Measurements from ENCODE around the gene TNFRSF1B.
A peak's percentile ranks its signal among the peaks of the same experiment; 100 is the strongest.

Gene TNFRSF1B

DNA sequence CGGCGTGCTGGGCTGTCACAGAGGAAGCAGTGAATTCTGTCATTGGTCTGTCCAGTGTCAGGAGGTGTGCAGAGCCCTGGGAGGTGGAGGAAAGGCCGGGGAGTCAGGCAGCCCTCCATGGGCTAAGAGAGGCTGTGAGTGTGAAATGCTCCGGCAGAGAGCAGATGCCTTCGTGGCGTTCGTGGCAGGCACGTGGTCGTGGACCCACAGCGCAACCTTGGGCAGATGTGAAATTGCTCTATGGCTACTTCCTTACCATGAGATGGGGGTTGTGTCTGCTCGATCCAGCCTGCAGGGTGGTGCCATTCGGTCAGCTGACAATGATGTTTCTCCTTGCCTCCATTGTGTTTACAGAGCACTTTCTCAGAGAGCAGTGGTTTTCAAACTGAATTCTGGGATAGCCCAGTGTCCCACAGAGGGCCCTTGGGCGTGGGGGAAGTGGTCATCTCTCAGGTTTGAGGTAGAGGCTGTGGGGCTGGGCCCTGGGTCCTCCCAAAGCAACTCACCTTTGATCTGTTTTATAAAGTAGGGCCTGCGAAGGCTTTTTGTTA, 27.9 kb downstream of the TNFRSF1B start:
- no peak for DNase-seq (ENCODE audit: low spot score)

DNA sequence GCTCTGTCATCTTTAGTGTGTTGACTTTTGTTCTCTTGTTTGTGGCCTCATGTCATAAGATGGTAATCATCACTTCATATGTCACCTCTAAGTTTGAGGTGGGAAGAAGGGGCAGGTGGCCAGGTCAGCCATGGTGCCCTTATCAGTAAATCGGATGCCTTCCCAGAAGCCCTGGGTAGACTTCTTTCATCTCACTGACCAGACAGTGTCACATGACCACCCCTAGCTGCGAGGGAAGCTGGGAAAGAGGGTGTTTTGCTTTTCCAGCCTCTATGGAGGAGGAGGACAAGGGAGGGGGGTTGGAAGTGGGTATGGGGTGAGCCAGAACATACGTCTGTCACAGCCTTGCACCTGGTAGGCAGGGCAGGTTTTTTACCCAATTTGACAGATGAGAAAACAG, 28.6 kb downstream of the TNFRSF1B start:
- DNase-seq (ENCODE audit: low spot score) = no peak

DNA sequence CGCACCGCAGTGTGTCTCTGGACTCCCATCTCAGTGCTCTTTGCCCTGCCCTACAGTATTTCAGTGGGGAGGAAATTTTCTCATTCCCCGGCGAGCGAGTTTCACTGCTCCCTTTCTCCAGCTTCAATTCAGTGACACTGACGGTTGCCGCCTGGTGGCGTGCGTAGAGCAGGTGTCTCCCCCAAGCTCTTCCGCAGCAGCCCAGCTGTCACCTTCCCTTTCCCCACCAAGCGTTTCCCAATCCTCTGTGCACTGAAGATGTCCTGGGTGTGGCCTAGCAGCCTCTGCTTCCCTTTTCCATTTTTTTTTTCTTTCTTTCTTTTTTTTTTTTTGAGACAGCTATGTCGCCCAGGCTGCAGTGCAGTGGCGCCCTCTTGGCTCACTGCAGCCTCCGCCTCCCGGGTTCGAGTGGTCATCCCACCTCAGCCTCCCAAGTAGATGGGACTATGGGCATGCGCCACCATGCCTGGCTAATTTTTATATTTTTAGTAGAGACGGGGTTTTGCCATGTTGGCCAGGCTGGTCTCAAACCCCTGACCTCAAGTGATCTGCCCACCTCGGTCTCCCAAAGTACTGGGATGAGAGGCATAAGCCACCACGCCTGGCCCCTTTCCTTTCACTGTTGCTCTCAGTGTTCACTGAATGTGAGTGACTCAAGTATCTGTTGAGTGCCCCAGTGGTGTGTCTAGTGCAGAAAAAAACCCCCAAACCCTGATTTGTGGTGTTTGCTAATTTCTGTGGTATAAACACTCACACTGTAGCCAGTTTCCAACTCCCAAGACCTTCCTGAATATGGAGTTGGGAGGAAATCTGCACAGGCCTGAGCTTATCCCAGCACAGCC, 30.1 kb downstream of the TNFRSF1B start:
- no peak for DNase-seq (ENCODE audit: low spot score)

DNA sequence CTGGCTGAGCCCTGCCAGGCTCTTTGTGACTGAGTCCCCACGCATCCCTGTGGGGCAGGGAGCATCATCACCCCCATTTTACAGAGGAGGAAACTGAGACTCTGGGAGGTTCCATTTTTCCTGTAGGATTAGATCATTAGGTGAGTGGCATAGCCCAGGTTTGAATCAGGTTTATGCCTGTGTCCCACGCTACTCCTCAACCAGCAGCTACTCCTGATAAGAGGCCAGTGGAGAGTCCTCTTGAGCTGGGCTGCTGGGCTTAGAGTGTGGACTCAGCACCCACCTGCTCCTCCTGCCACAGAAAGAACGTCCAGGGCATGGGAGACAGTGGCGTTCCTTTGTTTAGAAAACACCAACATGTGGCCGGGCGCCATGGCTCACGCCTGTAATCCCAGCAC, 30.7 kb downstream of the TNFRSF1B start:
- DNase-seq (ENCODE audit: low spot score) = no peak

DNA sequence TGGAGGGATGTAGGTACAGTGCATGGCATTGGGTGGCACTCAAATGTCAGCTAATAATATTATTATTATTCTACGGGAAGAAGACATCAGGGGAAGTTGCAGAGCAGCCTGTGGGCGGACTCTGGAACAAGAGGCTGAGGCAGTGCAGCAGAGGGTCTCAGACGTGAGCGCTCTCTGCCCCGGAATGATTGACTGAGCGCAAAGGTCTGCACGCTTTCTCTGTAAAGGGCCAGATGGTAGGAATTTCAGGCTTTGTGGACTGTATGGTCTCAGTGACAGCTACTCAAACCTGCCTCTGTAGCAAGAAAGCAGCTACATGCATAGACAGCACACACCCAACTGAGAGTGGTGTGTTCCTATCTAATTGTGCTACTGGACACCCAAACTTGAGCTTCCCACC, 33.4 kb downstream of the TNFRSF1B start:
- no peak for DNase-seq (ENCODE audit: low spot score)

DNA sequence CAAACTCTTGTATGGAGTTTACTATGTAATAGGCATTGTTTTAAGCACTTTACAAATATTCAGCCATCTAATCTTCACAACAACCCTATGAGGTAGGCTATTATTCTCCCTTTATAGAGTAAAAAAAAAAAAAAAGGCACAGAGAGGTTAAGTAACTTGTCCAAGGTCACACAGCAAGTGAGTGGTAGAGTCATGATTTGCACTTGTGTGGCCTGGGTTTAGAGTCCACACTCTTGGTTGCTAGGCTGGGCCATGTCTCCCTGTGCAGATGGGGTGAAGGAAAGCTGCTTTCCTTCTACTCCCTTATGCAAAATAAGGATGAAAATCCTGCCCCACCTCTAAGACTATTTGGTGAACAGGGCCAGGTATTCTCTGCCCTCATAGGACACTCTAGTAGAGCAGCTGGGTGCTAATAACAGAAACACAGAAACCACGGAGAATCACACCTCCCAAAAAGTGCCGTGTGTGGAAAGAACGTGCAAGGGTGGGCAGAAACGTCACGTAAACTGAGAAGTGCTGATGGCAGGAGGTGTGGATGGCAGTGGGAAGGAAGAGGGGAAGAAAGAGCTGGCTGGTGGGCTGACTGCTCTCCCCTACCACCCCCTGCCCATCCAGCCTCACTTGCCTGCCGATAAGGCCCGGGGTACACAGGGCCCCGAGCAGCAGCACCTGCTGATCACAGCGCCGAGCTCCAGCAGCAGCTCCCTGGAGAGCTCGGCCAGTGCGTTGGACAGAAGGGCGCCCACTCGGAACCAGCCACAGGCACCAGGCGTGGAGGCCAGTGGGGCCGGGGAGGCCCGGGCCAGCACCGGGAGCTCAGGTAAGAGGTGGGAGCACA, 34.8 kb downstream of the TNFRSF1B start:
- DNase-seq (ENCODE audit: low spot score) = no peak

DNA sequence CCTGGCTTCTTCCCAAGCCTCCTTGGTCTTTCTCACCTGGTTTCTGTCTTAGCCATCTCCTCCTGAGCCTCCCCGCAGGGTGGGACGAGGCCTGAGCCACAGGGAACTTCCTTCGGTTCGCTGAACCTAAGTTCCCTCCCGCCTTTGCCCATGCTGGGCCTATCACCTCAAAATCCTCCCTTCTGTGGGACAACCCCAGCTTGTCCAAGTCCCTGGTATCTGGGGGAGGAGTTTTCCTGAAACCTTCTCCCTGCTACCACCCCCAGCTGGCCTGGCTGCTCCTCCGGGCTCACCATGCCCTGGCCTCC, 35.4 kb downstream of the TNFRSF1B start:
- DNase-seq (ENCODE audit: low spot score) = no peak

DNA sequence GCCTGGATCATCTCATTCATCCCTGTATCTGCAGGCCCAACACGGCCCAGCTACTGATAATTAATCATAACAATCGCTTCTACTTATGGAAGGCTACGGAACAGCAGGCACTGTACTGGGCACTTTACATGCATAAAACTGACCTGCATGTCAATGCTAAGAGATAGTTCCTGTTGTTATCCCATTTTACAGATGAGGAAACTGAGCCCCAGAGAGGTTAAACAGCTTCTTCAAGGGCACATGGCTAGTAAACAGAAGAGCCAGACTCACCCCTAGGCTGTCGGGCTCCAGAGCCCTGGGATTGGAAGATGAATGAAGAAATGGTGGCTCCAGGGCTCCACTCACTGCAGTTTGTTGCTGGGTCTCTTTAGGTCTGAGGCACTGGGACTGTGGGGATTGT, 35.8 kb downstream of the TNFRSF1B start:
- no peak for DNase-seq (ENCODE audit: low spot score)

DNA sequence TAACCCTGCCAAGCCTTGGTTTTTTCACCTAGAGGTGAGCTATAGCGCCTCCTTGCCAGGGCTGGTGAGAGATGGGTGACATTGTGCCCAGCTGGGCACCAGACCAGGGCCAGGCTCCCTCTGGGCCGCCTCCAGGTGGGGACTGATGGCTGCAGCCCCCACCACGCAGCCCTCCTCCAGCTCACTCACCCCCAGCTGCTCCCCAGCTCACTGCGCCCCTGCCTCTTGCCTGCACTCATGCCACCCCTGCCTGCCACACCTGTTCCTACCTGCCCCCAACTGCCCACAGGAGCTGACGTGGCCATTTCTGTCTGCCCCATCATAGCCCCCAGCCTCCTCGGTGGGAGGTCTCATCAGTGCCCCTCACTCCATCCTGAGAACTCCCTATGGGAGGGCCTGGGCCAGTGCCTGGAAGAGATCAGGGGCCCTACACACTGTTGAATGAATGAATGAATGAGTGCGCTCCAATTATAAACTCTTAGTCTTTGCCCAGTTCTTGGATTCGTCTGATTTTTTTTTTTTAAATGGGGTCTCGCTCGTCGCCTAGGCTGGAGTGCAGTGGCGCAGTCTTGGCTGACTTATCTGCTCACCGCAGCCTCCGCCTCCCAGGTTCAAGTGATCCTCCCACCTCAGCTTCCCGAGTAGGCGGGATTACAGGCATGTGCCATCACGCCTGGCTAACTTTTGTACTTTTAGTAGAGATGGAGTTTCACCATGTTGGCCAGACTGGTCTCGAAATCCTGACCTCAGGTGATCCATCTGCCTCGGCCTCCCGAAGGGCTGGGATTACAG, 36.6 kb downstream of the TNFRSF1B start:
- no peak for DNase-seq (ENCODE audit: low spot score)

DNA sequence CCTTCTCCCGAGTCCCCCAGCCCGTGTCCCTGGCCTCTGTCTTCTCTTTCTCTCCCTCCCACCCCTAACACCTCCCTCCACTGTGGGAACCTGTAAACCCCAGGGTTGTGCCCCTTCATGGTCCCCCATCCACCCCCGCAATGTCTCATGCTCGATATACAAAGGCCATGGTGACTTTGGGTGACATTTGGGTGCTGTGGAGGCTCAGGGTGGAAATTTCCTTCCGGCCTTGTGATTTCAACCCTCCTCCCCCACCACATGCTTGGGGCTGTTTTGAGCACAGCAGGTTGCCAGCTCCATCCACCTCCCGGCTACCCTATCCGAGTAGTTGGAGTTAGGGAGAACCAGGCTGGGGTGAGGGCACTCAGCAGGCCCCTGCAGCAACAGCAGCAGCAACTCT, 37.3 kb downstream of the TNFRSF1B start:
- DNase-seq (ENCODE audit: low spot score) = no peak

DNA sequence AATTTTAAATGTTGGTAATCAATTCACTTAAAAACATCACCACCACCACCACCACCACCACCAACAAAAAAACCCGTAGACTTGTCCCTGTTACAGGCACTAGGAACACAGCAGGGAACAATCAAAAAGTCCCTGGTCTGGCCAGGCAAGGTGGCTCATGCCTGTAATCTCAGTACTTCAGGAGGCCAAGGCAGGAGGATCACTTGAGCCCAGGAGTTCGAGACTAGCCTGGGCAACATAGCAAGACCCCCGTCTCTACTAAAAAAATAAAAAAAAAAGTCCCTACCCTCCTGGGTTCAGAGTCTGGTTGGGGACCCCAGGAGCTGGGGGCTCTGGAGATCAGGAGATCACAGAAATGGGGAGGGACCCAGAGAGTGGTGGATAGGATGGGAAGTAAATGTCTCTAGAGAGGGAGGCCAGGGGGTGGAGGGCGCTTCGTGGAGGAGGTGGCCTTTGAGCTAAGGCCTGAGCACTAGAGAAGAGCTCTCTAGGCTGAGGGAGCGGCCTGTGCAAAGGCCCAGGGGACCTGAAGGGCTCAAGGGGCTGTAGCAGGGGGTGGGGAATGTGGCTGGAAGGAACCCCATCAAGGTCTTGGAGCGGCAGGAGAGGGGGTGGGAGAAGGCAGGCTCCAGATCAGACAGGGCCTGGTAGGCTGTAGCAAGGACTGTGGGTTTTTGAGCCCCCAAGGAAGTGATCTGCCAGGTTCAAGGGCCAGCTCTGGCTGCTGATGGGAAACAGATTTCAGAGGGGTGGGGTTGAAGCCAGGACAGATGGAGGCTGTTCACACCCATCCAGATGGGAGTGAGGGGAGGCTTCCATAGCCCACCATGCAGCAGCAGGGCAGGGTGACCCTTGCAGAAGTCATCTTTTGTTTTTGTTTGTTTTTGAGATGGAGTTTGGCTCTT, 38.2 kb downstream of the TNFRSF1B start:
- DNase-seq (ENCODE audit: low spot score) = no peak

DNA sequence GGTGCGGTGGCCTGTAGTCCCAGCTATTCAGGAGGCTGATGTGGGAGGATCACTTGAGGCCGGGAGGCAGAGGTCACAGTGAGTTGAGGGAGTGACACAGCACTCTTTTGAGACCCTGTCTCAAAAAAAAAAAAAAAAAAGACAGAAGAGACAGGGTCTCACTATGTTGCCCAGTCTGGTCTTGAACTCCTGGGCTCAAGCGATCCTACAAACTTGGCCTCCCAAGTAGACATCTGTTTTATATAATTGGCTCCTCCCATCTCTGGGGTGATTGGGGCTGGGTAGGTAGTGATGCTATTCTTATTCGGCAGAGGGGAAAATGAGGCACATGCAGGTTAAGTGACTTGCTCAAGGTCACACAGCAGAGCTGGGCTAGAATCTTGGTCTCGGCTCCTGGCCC, 39.4 kb downstream of the TNFRSF1B start:
- DNase-seq (ENCODE audit: low spot score) = no peak

DNA sequence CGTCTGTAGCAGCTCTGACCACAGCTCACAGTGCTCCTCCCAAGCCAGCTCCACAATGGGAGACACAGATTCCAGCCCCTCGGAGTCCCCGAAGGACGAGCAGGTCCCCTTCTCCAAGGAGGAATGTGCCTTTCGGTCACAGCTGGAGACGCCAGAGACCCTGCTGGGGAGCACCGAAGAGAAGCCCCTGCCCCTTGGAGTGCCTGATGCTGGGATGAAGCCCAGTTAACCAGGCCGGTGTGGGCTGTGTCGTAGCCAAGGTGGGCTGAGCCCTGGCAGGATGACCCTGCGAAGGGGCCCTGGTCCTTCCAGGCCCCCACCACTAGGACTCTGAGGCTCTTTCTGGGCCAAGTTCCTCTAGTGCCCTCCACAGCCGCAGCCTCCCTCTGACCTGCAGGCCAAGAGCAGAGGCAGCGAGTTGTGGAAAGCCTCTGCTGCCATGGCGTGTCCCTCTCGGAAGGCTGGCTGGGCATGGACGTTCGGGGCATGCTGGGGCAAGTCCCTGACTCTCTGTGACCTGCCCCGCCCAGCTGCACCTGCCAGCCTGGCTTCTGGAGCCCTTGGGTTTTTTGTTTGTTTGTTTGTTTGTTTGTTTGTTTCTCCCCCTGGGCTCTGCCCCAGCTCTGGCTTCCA, 40.1 kb downstream of the TNFRSF1B start:
- DNase-seq (ENCODE audit: low spot score) = no peak

DNA sequence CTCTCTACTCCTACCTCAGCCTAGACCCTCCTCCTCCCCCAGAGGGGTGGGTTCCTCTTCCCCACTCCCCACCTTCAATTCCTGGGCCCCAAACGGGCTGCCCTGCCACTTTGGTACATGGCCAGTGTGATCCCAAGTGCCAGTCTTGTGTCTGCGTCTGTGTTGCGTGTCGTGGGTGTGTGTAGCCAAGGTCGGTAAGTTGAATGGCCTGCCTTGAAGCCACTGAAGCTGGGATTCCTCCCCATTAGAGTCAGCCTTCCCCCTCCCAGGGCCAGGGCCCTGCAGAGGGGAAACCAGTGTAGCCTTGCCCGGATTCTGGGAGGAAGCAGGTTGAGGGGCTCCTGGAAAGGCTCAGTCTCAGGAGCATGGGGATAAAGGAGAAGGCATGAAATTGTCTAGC, 41.5 kb downstream of the TNFRSF1B start:
- no peak for DNase-seq (ENCODE audit: low spot score)

DNA sequence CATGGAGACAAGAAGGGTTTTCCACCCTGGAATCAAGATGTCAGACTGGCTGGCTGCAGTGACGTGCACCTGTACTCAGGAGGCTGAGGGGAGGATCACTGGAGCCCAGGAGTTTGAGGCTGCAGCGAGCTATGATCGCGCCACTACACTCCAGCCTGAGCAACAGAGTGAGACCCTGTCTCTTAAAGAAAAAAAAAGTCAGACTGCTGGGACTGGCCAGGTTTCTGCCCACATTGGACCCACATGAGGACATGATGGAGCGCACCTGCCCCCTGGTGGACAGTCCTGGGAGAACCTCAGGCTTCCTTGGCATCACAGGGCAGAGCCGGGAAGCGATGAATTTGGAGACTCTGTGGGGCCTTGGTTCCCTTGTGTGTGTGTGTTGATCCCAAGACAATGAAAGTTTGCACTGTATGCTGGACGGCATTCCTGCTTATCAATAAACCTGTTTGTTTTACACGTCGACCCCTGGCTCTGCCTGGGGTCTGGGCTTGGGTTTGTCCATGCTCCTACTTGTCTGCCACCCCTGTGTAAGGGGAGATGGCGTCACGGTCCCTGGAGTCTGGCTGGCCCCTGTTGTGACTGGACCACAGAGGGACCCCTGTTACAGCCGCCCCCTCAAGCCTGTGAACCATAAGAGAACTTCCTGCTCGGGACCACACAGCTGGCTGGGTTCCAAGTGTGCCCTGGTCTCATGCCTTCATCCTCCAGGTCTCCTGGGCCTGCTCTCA, 42.1 kb downstream of the TNFRSF1B start:
- DNase-seq (ENCODE audit: low spot score) = peak; percentile 64

DNA sequence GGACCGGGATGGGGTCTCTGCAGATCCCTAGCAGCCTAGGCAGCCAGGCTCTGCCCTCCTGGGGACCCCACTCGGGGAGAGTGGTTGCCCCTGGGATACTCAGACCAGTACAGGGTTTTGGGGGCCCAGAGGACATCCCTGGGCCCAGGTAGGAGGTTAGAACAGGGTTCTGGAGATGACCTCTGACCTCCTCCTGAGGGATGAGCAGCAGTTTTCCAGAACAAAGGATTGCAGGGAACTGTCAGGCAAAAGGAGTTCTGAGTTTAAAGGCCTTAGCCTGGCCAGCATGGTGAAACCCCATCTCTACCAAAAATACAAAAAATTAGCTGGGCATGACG, 42.7 kb downstream of the TNFRSF1B start:
- no peak for DNase-seq (ENCODE audit: low spot score)

DNA sequence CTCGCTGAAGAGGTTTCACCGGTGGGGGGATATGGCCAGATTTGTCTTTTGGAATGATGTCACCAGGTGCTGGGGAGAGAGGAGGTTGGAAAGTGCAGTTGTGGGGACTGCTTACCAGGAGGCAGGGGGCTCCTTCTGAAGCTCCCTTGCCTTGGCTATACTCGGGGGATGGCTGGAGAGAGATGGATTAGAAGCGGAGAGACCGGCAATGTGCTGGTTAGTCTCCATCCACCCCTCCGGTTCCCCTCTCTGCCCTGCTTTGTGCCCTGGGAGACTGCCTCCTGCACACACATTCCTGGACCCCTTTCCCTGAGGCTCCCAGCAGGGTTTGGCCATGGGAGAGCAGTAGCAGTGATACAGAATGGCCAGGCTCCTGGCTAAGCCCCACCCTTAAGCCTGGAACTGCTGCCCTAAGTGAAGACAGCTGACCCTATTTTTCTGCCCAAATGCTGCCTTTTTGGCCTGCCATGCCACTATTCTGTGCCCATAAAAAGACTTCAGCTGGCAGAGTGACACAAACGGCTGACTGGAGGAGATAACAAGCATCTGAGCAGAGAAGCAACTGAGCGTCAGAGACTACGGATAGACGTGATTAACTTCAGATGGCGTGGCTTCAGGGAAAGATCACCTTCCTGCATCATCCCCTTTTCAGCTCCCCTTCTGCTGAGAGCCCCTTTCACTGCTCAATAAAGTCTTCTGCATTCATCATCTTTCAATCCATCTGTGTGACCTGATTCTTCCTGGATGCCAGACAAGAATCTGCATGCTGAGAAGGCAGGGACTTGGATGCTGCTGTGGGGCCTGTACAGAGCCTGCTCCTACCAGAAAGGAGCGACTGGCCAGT, 48.5 kb downstream of the TNFRSF1B start:
- no peak for DNase-seq (ENCODE audit: low spot score)

DNA sequence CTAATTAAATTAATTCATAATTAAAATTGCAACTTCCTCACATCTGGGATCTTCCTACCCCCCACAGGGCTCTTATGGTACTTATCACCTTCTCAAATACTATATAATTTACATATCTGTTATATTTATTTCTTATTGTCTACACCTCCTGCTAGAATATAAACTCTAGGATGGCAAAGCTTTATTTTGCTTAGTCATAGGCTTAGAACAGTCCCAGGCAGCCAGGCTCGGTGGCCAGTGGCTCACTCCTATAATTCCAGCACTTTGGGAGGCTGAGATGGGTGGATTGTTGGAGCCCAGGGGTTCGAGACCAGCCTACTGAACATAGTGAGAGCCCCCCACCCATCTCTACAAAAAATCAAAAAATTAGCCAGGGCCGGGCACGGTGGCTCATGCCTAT, 53.0 kb downstream of the TNFRSF1B start:
- DNase-seq (ENCODE audit: low spot score) = no peak

DNA sequence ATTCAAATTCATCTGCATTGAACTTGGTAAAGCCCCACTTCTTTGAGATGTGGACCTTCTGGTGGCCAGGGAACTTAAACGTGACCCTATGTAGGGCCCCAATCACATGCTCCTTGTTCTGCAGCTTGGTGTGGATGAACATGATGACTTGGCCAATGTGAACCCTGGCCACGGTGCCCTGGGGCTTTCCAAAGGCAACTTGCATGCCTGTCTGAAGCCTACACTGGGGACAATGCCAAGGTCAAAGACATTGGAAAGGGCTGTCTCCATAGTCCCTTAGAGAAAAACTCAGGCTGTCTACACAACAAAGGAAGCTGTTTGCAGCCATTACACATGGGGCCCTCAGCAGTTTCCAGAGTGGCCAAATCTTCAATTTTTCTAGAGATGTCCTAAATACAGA, 54.1 kb downstream of the TNFRSF1B start:
- DNase-seq (ENCODE audit: low spot score) = no peak
